HG02973 (cell line): ENCODE results near the gene RAB31.

ENCODE experiments used
- ATAC-seq: cut with Tn5 transposase; IDR thresholded peaks from one replicate; pipeline ENCODE4 v1.9.1; 2021; ENCODE audit warnings: moderate library complexity; ENCODE audit not compliant: unreplicated experiment

RAB31 gene

GRCh38 chr18:9810994-9811705, 103.0 kb downstream of the RAB31 start:
- ATAC-seq: no peak

DNA sequence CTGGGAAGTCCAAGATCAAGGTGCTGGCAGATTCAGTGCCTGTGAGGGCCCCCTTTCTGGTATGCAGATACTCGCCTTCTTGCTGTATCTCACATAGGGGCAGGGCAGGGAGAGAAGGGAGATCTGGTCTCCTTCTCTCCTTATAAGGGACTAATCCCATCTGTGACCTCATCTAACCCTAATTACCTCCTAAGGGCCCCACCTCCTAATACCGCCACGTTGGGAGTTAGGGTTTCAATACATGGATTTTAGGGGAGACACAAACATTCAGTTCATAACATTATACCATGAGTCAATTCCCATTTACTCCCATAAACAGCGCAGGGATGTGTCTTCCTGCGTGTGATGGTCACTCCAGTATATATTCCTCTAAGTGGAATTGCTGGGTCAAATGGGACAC, 103.9 kb downstream of the RAB31 start:
- no peak for ATAC-seq

- no peak for ATAC-seq
Measured at GRCh38 chr18:9814431-9814830, 106.3 kb downstream of the RAB31 start.

GRCh38 chr18:9817286-9817685, 109.2 kb downstream of the RAB31 start:
- ATAC-seq: no peak

DNA sequence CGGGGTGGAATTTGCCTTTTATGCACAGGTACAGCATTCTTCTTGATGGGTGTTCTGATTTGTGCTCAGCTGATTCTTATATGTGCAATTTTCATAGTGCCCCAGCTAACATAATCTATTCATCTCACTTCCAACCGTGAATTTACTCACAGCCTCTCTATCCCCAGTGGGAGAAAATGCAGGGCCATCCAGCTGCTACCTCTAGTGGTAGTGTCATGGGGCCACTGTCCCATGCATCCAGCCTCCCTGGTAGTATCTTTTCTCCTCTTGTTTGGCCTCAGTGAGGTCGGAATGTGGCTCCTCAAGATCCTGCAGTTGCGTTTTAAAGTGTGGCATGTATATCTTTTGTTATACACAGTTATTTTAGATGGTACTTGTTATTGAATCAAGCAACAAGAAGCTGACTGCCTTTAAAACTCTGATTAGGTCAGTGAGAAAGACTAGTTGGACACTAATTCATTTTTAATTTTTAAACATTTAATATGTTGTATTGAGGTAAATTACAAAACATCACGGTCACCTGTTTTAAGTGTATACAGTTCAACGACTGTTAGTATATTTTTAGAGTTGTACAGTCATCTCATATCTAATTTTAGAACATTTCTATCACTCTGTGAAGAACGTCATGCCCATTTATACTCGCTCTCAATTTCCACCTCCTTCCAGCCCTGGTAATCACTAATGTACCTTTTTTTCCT, 109.8 kb downstream of the RAB31 start:
- no peak for ATAC-seq

GRCh38 chr18:9818423-9818734, 110.3 kb downstream of the RAB31 start:
- ATAC-seq: no peak

DNA sequence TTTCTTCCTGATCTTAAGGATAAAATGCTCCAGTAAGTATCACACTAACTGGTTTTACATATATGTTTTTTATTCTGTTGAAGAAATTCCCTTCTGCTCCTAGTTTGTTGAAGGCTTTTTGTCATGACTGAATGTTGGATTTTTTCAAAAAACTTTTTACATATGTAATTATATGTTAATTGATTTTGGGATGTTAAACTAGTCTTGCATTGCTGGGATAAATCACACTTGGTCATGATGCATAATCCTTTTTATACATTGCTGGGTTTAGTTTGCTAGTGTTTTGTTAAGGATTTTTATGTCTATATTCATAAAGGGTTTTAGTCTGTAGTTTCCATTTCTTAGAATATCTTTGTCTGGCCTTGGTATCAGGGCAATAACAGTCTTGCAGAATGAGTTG, 112.0 kb downstream of the RAB31 start:
- ATAC-seq: no peak

GRCh38 chr18:9820719-9821118, 112.6 kb downstream of the RAB31 start:
- ATAC-seq: no peak

GRCh38 chr18:9822587-9823185, 114.6 kb downstream of the RAB31 start:
- ATAC-seq: no peak

- ATAC-seq: no peak
Measured at GRCh38 chr18:9823805-9824473, 115.8 kb downstream of the RAB31 start.

GRCh38 chr18:9824474-9824832, 116.4 kb downstream of the RAB31 start:
- no peak for ATAC-seq

GRCh38 chr18:9824952-9825371, 116.9 kb downstream of the RAB31 start:
- ATAC-seq: no peak

DNA sequence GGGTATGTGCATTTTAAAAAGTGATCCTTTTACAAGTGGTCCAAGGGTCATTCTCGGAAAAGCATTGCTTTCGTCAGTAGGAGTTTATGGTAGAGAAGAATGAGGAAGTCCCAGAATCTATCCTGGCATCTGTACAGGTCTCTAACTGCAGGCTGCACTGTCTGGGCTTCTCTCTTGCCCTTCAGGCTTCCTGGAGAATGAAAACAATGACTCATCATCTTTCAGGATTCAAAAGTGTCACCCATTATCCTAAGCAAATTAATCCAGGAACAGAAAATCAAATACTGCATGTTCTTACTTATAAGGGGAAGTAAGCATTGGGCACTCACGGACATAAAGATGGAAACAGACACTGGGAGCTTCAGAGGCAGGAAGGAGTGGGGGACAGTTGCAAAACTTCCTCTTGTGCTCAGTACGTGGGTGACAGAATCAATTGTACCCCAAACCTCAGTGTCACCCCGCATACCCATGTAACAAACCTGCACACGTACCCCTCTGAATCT, 117.5 kb downstream of the RAB31 start:
- ATAC-seq: no peak

GRCh38 chr18:9826685-9827084, 118.6 kb downstream of the RAB31 start:
- ATAC-seq: no peak

DNA sequence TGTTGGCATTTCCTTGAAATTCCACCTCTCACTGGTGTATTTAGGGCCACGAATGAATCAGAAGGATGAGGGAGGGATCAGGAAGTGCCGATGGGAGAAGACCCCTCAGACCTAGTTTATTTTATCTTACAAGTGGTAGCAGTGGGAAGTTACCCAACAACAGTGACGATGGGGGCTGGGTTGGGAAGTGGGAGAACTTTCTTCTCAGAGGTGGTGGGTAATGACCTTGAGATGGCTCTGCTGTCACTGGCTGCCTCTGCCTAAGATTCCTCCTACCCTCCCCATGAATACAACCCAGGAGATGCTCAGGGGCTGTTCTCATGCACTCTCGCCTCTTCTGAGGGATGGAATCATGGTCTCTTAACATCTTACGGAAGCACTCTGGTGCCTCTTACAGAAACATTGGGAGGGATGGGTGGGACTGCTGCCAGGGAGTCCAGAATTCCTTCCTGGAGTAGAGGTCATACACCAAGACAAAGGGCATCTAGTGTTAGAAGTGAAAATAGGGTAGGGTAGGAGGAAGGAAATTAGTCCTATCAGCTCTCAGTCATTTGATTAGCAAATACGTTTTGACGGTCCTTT, 119.2 kb downstream of the RAB31 start:
- no peak for ATAC-seq

- no peak for ATAC-seq
Measured at GRCh38 chr18:9827793-9828505, 119.8 kb downstream of the RAB31 start.

- ATAC-seq: no peak
Measured at GRCh38 chr18:9828506-9829396, 120.7 kb downstream of the RAB31 start.

- ATAC-seq: no peak
Measured at GRCh38 chr18:9829397-9829712, 121.3 kb downstream of the RAB31 start.

DNA sequence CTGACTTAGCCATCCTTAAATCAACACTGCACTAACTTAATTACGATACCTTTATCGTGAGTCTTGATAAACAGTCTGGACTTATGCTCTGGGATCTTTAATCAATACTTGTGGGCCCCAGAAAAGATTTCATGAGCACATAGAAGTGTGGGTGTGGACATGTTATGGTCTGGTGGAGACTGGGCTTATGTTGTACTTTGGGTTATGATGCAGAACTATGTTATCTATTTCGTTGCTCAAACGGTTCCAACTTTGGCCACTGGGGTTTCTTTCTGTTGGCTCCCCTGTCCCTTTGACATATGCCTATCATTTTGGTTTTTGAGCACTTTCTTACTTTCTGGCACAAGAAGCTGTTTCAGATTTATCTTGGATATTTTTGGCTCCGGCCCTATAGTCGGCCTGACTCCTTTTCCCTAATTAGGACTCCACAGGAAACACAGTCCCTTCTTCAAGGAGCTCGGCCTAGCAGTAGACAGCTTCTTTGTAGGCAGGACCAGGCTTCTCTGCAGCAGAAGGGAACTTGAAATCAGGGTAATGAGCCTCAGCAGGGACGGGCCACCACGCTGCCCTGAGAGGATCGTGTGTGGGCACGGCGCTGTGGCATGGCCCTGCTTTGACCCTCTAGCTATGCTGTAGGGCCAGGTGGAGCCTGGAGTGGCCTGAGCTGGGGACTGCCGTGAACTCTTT, 123.1 kb downstream of the RAB31 start:
- no peak for ATAC-seq
